DOHH2 (cell line): ENCODE results near the gene RFPL3.

Experiments
- H3F3A ChIP-seq: fragments of 200-600 bp; sonication (generic), shearing (Covaris generic); 2 replicates; pipeline ENCODE4 v1.6.0; 2016; ENCODE audit warnings: antibody characterized with exemption, mild to moderate bottlenecking; ENCODE audit not compliant: control insufficient read depth, insufficient read depth
- H3K27ac ChIP-seq: fragments of 200-600 bp; sonication (generic); 2 replicates; pipeline ENCODE4 v1.5.1; 2014; ENCODE audit warnings: low read depth, mild to moderate bottlenecking, low read length, moderate library complexity
- H3K27me3 ChIP-seq: fragments of 200-600 bp; sonication (generic); 2 replicates; pipeline ENCODE4 v1.6.1; 2014; ENCODE audit warnings: mild to moderate bottlenecking, low read length, mixed read lengths; ENCODE audit not compliant: control insufficient read depth
- H3K36me3 ChIP-seq: fragments of 200-600 bp; sonication (generic); 2 replicates; pipeline ENCODE4 v1.6.1; 2014; ENCODE audit warnings: mild to moderate bottlenecking, low read length, moderate library complexity, mixed read lengths; ENCODE audit not compliant: control insufficient read depth
- H3K4me1 ChIP-seq: fragments of 200-600 bp; sonication (generic); 2 replicates; pipeline ENCODE4 v1.6.1; 2014; ENCODE audit warnings: mild to moderate bottlenecking, low read length, mixed read lengths; ENCODE audit not compliant: control insufficient read depth
- H3K4me2 ChIP-seq: fragments of 200-600 bp; sonication (generic); 2 replicates; pipeline ENCODE4 v1.6.0; 2014; ENCODE audit warnings: mild to moderate bottlenecking, low read length, moderate library complexity
- H3K4me3 ChIP-seq: fragments of 200-600 bp; sonication (generic); 2 replicates; pipeline ENCODE4 v1.5.1; 2014; ENCODE audit warnings: mild to moderate bottlenecking, low read length, mixed read lengths
- H3K79me2 ChIP-seq: fragments of 200-600 bp; sonication (generic); 2 replicates; pipeline ENCODE4 v1.6.1; 2014; ENCODE audit warnings: mild to moderate bottlenecking, low read length, mixed read lengths; ENCODE audit not compliant: control insufficient read depth
- H3K9me2 ChIP-seq: fragments of 200-600 bp; sonication (generic); replicated peaks from 2 replicates; pipeline ENCODE4 v1.6.1; 2014; ENCODE audit warnings: mild to moderate bottlenecking, low read length, mixed read lengths; ENCODE audit not compliant: control insufficient read depth
- H3K9me3 ChIP-seq: fragments of 200-600 bp; sonication (generic); 2 replicates; pipeline ENCODE4 v1.6.1; 2014; ENCODE audit warnings: antibody characterized with exemption, low read length, mixed read lengths; ENCODE audit not compliant: control insufficient read depth, insufficient read depth
- H4K20me1 ChIP-seq: fragments of 200-600 bp; sonication (generic); 2 replicates; pipeline ENCODE4 v1.6.0; 2014; ENCODE audit warnings: low read depth, mild to moderate bottlenecking, antibody characterized with exemption, low read length, moderate library complexity; ENCODE audit not compliant: control insufficient read depth, insufficient read depth
- EZH2phosphoT487 ChIP-seq: fragments of 200-600 bp; sonication (generic); IDR thresholded peaks from 2 replicates; pipeline ENCODE4 v1.6.1; 2017; ENCODE audit warnings: borderline replicate concordance, mild to moderate bottlenecking, antibody characterized with exemption, low read length, moderate library complexity, mixed read lengths
- TF ChIP-seq, protein P1 (sequence below): fragments of 200-600 bp; sonication (generic); IDR thresholded peaks from one replicate; pipeline ENCODE4 v1.5.1; 2014; ENCODE audit warnings: antibody characterized with exemption, mild to moderate bottlenecking, low read depth, low read length; ENCODE audit not compliant: poor library complexity, severe bottlenecking

Gene RFPL3

DNA sequence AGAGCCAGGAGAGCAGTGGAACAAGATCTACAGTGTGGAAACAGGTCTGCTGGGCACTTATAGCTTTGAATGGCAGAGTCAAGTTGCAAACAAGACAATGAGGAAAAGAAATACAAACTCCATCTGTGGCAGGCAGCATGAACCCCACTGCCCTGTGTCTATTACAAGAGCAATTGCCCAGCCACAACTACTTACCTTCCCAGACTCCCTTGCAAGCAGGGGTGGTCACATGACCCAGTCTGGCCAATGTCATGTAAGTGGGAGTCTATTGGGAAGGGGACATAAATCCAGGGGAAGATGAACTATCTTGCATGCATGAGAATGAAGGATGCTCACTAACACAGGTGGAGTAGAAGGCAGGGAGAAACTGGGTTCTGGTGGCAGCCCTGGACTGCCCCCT, 44.1 kb upstream of the RFPL3 start:
- no peak overlapping the region for H3K4me3 ChIP-seq
- TF ChIP-seq EZH2phosphoT487 = no peak
- TF ChIP-seq, protein P1, sequence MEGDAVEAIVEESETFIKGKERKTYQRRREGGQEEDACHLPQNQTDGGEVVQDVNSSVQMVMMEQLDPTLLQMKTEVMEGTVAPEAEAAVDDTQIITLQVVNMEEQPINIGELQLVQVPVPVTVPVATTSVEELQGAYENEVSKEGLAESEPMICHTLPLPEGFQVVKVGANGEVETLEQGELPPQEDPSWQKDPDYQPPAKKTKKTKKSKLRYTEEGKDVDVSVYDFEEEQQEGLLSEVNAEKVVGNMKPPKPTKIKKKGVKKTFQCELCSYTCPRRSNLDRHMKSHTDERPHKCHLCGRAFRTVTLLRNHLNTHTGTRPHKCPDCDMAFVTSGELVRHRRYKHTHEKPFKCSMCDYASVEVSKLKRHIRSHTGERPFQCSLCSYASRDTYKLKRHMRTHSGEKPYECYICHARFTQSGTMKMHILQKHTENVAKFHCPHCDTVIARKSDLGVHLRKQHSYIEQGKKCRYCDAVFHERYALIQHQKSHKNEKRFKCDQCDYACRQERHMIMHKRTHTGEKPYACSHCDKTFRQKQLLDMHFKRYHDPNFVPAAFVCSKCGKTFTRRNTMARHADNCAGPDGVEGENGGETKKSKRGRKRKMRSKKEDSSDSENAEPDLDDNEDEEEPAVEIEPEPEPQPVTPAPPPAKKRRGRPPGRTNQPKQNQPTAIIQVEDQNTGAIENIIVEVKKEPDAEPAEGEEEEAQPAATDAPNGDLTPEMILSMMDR = no peak

DNA sequence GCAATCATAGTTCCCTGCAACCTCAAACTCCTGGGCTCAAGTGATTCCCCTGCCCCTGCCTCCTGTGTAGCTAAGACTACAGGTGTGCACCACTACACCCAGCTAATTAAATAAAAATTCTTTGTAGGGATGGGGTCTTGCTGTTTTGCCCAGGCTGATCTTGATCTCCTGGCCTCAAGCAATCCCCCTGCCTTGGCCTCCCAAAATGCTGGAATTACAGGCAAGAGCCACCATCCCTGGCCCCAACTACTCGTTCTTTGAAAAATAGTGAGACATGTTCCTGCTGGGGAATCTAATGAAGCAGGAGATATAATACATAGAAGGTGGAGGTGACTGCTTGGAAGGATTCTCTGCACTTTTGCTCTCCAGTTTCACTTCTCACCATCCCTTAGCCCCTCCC, 40.1 kb upstream of the RFPL3 start:
- Histone ChIP-seq H3K4me1 (no peaks in the 10 kb centered on the region), H3K36me3 (no peaks in the 10 kb centered on the region), H3K9me2 (no peaks in the 10 kb centered on the region), H3K9me3 (no peaks in the 10 kb centered on the region), H3K27me3 (no peaks in the 10 kb centered on the region; the same call in 1 of the 2 replicates), H3K27ac (no peak overlapping the region), H3F3A (no peaks in the 10 kb centered on the region), H4K20me1 (no peaks in the 10 kb centered on the region), H3K4me3 (no peak overlapping the region), H3K79me2 (no peaks in the 10 kb centered on the region), H3K4me2 (no peak overlapping the region)
- TF ChIP-seq, protein P1 = no peak
- TF ChIP-seq EZH2phosphoT487 = no peak

More for the DNA sequence above, 44.1 kb upstream of the RFPL3 start:
- no peaks in the 10 kb centered on the region for H3K9me2 ChIP-seq
- H3K4me2 ChIP-seq = no peak overlapping the region
- H3K79me2 ChIP-seq = no peaks in the 10 kb centered on the region
- H4K20me1 ChIP-seq = no peaks in the 10 kb centered on the region
- H3K27me3 ChIP-seq = no peaks in the 10 kb centered on the region
- no peak overlapping the region for H3K27ac ChIP-seq
- no peaks in the 10 kb centered on the region for H3K36me3 ChIP-seq
- no peaks in the 10 kb centered on the region for H3K4me1 ChIP-seq
- H3F3A ChIP-seq = no peaks in the 10 kb centered on the region
- no peaks in the 10 kb centered on the region for H3K9me3 ChIP-seq

DNA sequence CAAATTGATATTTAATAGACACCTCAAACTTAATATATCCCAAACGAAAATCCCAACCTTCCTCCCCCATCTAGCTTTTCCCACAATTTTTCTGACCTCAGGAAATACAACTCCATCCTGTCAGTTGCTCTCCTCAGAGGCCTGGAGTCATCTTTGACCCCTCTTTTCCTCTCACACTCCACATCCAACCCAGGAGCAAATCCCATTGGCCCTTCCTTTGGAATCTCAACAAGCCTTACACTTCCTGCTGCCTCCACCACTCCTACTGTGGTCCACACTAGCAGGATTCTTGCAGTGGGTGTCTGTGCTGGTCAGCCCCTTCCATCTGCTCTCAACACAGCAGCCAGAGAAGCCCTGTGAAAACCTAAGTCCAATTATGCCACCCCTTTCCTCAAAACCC, 39.3 kb upstream of the RFPL3 start:
- no peaks in the 10 kb centered on the region for H3F3A ChIP-seq
- H3K27ac ChIP-seq = no peak overlapping the region
- H3K27me3 ChIP-seq = no peaks in the 10 kb centered on the region; the same call in 1 of the 2 replicates
- TF ChIP-seq, protein P1 = no peak
- no peak for TF ChIP-seq EZH2phosphoT487
- H3K36me3 ChIP-seq = no peaks in the 10 kb centered on the region
- H3K9me2 ChIP-seq = no peaks in the 10 kb centered on the region
- no peaks in the 10 kb centered on the region for H3K9me3 ChIP-seq
- no peak overlapping the region for H3K4me3 ChIP-seq
- no peak overlapping the region for H3K4me2 ChIP-seq
- no peaks in the 10 kb centered on the region for H3K4me1 ChIP-seq
- H3K79me2 ChIP-seq = no peaks in the 10 kb centered on the region
- no peaks in the 10 kb centered on the region for H4K20me1 ChIP-seq
